ENCODE measurements around the gene TSNAXIP1.

Gene TSNAXIP1

GRCh38 chr16:67782567-67783352, 23.9 kb upstream of the TSNAXIP1 start:
- H3K4me3 ChIP-seq (ENCODE audit: low read length) = no peak overlapping the region
- DNase-seq (ENCODE audit: low read depth) = no peak
- TF ChIP-seq CTCF (conservative IDR thresholded peaks at IDR 0.05; ENCODE audit: low read length) = no peak

GRCh38 chr16:67783353-67783725, 23.4 kb upstream of the TSNAXIP1 start:
- TF ChIP-seq CTCF (conservative IDR thresholded peaks at IDR 0.05; ENCODE audit: low read length) = no peak
- H3K4me3 ChIP-seq (ENCODE audit: low read length) = no peak overlapping the region
- DNase-seq (ENCODE audit: low read depth) = no peak

- no peak for DNase-seq (ENCODE audit: low read depth)
- TF ChIP-seq CTCF (conservative IDR thresholded peaks at IDR 0.05; ENCODE audit: low read length) = no peak
- no peak overlapping the region for H3K4me3 ChIP-seq (ENCODE audit: low read length)
Measured at GRCh38 chr16:67786491-67786890, 20.2 kb upstream of the TSNAXIP1 start.

- DNase-seq (ENCODE audit: low read depth) = no peak
- no peak for TF ChIP-seq CTCF (conservative IDR thresholded peaks at IDR 0.05; ENCODE audit: low read length)
- no peak overlapping the region for H3K4me3 ChIP-seq (ENCODE audit: low read length)
Measured at GRCh38 chr16:67790071-67790470, 16.6 kb upstream of the TSNAXIP1 start.

- no peak for DNase-seq (ENCODE audit: low read depth)
- no peak overlapping the region for H3K4me3 ChIP-seq (ENCODE audit: low read length)
- TF ChIP-seq CTCF (conservative IDR thresholded peaks at IDR 0.05; ENCODE audit: low read length) = no peak
Measured at GRCh38 chr16:67796099-67796718, 10.5 kb upstream of the TSNAXIP1 start.

- peak; percentile 11 for DNase-seq (ENCODE audit: low read depth)
- no peak overlapping the region for H3K4me3 ChIP-seq (ENCODE audit: low read length)
- TF ChIP-seq CTCF (conservative IDR thresholded peaks at IDR 0.05; ENCODE audit: low read length) = no peak
Measured at GRCh38 chr16:67800338-67800926, 6.3 kb upstream of the TSNAXIP1 start.

- no peak for TF ChIP-seq CTCF (conservative IDR thresholded peaks at IDR 0.05; ENCODE audit: low read length)
- DNase-seq (ENCODE audit: low read depth) = no peak
- no peak overlapping the region for H3K4me3 ChIP-seq (ENCODE audit: low read length)
Measured at GRCh38 chr16:67801241-67801640, 5.4 kb upstream of the TSNAXIP1 start.

Data from AG10803 (cell line).